Panc1 (cell line): Measurements from ENCODE around the gene MTA3. TPM values are rescaled to one million over a fixed set of nuclear protein-coding genes. Genes with fewer than 3 reads are reported as not detected.

Experiments
- ATAC-seq: fragments of 200-7000 bp; cut with Tn5 transposase; 2 replicates; pipeline ENCODE4 v1.9.1; 2020; ENCODE audit warnings: mild to moderate bottlenecking, moderate library complexity
- BruUV-seq: library from RNA; stranded (reverse); fragments of 400-500 nt; replicated peaks from 2 replicates; lab custom pipeline; 2021; lab: Mats Ljungman, UMichigan
- CTCF ChIA-PET: fragments of 300-600 bp; sonication (Branson Sonifier 250); formaldehyde crosslinking; loops from one replicate; lab custom pipeline; 2022; ENCODE audit warnings: antibody characterized with exemption; lab: Charles Lee
- POLR2A ChIA-PET: fragments of 300-600 bp; sonication (Branson Sonifier 250); formaldehyde crosslinking; loops from one replicate; lab custom pipeline; 2022; ENCODE audit warnings: antibody characterized with exemption; lab: Charles Lee
- DNase-seq: peaks from one replicate; pipeline ENCODE4 v3.0.0-alpha.2; 2010; ENCODE audit warnings: low read depth, low spot score
- H3K27ac ChIP-seq: 2 replicates; pipeline ENCODE4 v1.5.1; 2011; ENCODE audit warnings: mild to moderate bottlenecking, low read length, inconsistent platforms
- H3K27me3 ChIP-seq: fragments of 200-500 bp; sonication (Bioruptor generic); 2 replicates; pipeline ENCODE4 v1.6.0; 2014; ENCODE audit warnings: low read length, inconsistent platforms; ENCODE audit not compliant: control insufficient read depth, insufficient read depth
- H3K36me3 ChIP-seq: fragments of 200-500 bp; sonication (Bioruptor generic); 2 replicates; pipeline ENCODE4 v1.5.1; 2014; ENCODE audit warnings: inconsistent platforms, mild to moderate bottlenecking, low read length, moderate library complexity; ENCODE audit not compliant: control insufficient read depth, insufficient read depth
- H3K4me1 ChIP-seq: 2 replicates; pipeline ENCODE4 v1.5.1; 2011; ENCODE audit warnings: inconsistent platforms, mild to moderate bottlenecking, low read length, moderate library complexity; ENCODE audit not compliant: control insufficient read depth, insufficient read depth
- H3K4me3 ChIP-seq, 2 experiments: 2 replicates each; pipeline ENCODE4 v1.5.1; 2011 to 2012; ENCODE audit warnings: low read depth in 2 of 2, low read length in 2 of 2, mild to moderate bottlenecking in 2 of 2, inconsistent platforms in 1 of 2, moderate library complexity in 1 of 2
- H3K9me3 ChIP-seq: fragments of 200-500 bp; sonication (Bioruptor generic); 2 replicates; pipeline ENCODE4 v1.5.1; 2014; ENCODE audit warnings: low read depth, mild to moderate bottlenecking, inconsistent platforms, low read length, moderate library complexity; ENCODE audit not compliant: control insufficient read depth, insufficient read depth
- CTCF ChIP-seq: fragments of 450-650 bp; IDR thresholded peaks from 2 replicates; pipeline ENCODE4 v1.5.1; 2017; ENCODE audit warnings: mild to moderate bottlenecking
- POLR2AphosphoS5 ChIP-seq: IDR thresholded peaks from 2 replicates; pipeline ENCODE4 v1.6.1; 2012; ENCODE audit warnings: mild to moderate bottlenecking, low read depth, low read length, moderate library complexity
- REST ChIP-seq, 2 experiments: IDR thresholded peaks; 2 replicates each; pipeline ENCODE4 v1.6.1; 2011 to 2012; ENCODE audit warnings: low read depth in 2 of 2, control low read depth in 1 of 2, low read length in 1 of 2, mild to moderate bottlenecking in 1 of 2, moderate library complexity in 1 of 2; ENCODE audit not compliant: insufficient read depth in 1 of 2
- SIN3A ChIP-seq: IDR thresholded peaks from 2 replicates; pipeline ENCODE4 v1.6.1; 2012; ENCODE audit warnings: low read depth, mild to moderate bottlenecking, low read length, moderate library complexity, borderline replicate concordance; ENCODE audit not compliant: insufficient read depth
- TCF7L2 ChIP-seq: IDR thresholded peaks from 2 replicates; pipeline ENCODE4 v1.6.1; 2011; ENCODE audit warnings: mild to moderate bottlenecking, low read depth, low read length, inconsistent platforms
- in situ Hi-C: cut with HindIII; loops from 2 replicates; pipeline ENCODE4 v1.10.0; 2016; ENCODE audit warnings: low sequenced_read_pairs, low pct_unique_long_range_greater_than_20kb
- intact Hi-C: fragments of 100-400 bp; cut with micrococcal nuclease; formaldehyde crosslinking; loops from one replicate; pipeline ENCODE4 v1.10.0; 2022; ENCODE audit not compliant: unreplicated experiment
- total RNA-seq: library from RNA; stranded (reverse); gene quantifications from one replicate; pipeline ENCODE4 v1.2.1, GENCODE V29; 2021; ENCODE audit not compliant: unreplicated experiment

MTA3 gene
- total RNA-seq, 1 experiment from 2014 or later: 65.6 TPM

GRCh38 chr2:42569116-42569711, 782 bp downstream of the MTA3 start:
- no peaks in the 10 kb centered on the region for H3K27me3 ChIP-seq
- DNase-seq: no peak
- peak overlapping the region; percentile 95 for H3K27ac ChIP-seq
- no peak for TF ChIP-seq POLR2AphosphoS5
- TF ChIP-seq CTCF: no peak
- TF ChIP-seq TCF7L2: no peak
- no peak for TF ChIP-seq REST (IDR thresholded peaks at IDR 0.05; ENCODE audit: insufficient read depth in 1 of 2, low read depth in 2 of 2, low read length in 1 of 2)
- no peak for TF ChIP-seq SIN3A
- in situ Hi-C loops (no loop called here), intact Hi-C loops (no loop called here)
- CTCF ChIA-PET: no interaction called here
- POLR2A ChIA-PET: no interaction called here
- peak overlapping the region; percentile 69 to 82 for H3K4me3 ChIP-seq
- peak; percentile 34 for ATAC-seq
- peaks cover 28% of the 10 kb centered on the region for H3K4me1 ChIP-seq
- H3K9me3 ChIP-seq: no peaks in the 10 kb centered on the region
- peaks cover 3% of the 10 kb centered on the region for H3K36me3 ChIP-seq
- no TSS peak for BruUV-seq

GRCh38 chr2:42569883-42570282, 1.5 kb downstream of the MTA3 start:
- BruUV-seq: no TSS peak
- intact Hi-C loops: no loop called here
- DNase-seq (no peak), ATAC-seq (no peak)
- H3K4me1 ChIP-seq: peaks cover 28% of the 10 kb centered on the region
- H3K27me3 ChIP-seq: no peaks in the 10 kb centered on the region
- ChIA-PET CTCF (no interaction called here), POLR2A (no interaction called here)
- H3K4me3 ChIP-seq: peak overlapping the region; percentile 69 to 82
- H3K9me3 ChIP-seq: no peaks in the 10 kb centered on the region
- peaks cover 3% of the 10 kb centered on the region for H3K36me3 ChIP-seq
- in situ Hi-C loops: no loop called here
- TF ChIP-seq CTCF: no peak
- TF ChIP-seq SIN3A: no peak
- no peak for TF ChIP-seq REST (IDR thresholded peaks at IDR 0.05; ENCODE audit: insufficient read depth in 1 of 2, low read depth in 2 of 2, low read length in 1 of 2)
- TF ChIP-seq TCF7L2: no peak
- no peak for TF ChIP-seq POLR2AphosphoS5
- peak overlapping the region; percentile 95 for H3K27ac ChIP-seq
